A549 (cell line): ENCODE results near the gene NDUFS3. TPM values are rescaled to one million over a fixed set of nuclear protein-coding genes. Genes with fewer than 3 reads are reported as not detected.
A peak's percentile ranks its signal among the peaks of the same experiment; 100 is the strongest.

Experiments
- BHLHE40 ChIP-seq: IDR thresholded peaks from 2 replicates; pipeline ENCODE4 v1.6.1; 2012; ENCODE audit warnings: low read depth, low read length, inconsistent platforms
- CBX2 ChIP-seq: fragments of 200-600 bp; sonication (generic); IDR thresholded peaks from 2 replicates; pipeline ENCODE4 v1.6.1; 2016; ENCODE audit warnings: low read depth, mild to moderate bottlenecking, borderline replicate concordance
- CEBPB ChIP-seq, 2 experiments: fragments of >200 bp in 1 of 2; sonication (Bioruptor Twin) in 1 of 2; formaldehyde crosslinking in 1 of 2; IDR thresholded peaks; 2 replicates each; pipeline ENCODE4 v1.6.1; 2012 to 2016
- CHD2 ChIP-seq: fragments of 150-350 bp; IDR thresholded peaks from 2 replicates; pipeline ENCODE4 v1.6.1; 2014; ENCODE audit warnings: low read length; ENCODE audit not compliant: partially characterized antibody
- EHF ChIP-seq: fragments of 250-450 bp; sonication (Bioruptor Pico); IDR thresholded peaks from 2 replicates; pipeline ENCODE4 v1.5.0; 2020; ENCODE audit warnings: mild to moderate bottlenecking
- EHMT2 ChIP-seq: fragments of 200-600 bp; sonication (generic); IDR thresholded peaks from 2 replicates; pipeline ENCODE4 v1.6.1; 2016; ENCODE audit warnings: antibody characterized with exemption, low read depth, mild to moderate bottlenecking, moderate library complexity
- ESRRA ChIP-seq: fragments of 150-350 bp; IDR thresholded peaks from 2 replicates; pipeline ENCODE4 v1.6.1; 2014; ENCODE audit warnings: mild to moderate bottlenecking, low read length, borderline replicate concordance
- FOSB ChIP-seq: fragments of 250-450 bp; sonication (Bioruptor Pico); IDR thresholded peaks from 2 replicates; pipeline ENCODE4 v1.5.0; 2020; ENCODE audit warnings: mild to moderate bottlenecking, moderate library complexity
- FOSL2 ChIP-seq, 2 experiments: fragments of 450-650 bp in 1 of 2; fragments of >200 bp in 1 of 2; sonication (Bioruptor Twin) in 1 of 2; formaldehyde crosslinking; IDR thresholded peaks; 2 replicates each; pipeline versions ENCODE4 v1.5.0 to v1.6.1; 2016 to 2020; ENCODE audit warnings: mild to moderate bottlenecking in 1 of 2, moderate library complexity in 1 of 2
- FOXS1 ChIP-seq: fragments of 250-450 bp; sonication (Bioruptor Pico); IDR thresholded peaks from 2 replicates; pipeline ENCODE4 v1.5.0; 2020; ENCODE audit warnings: mild to moderate bottlenecking, moderate library complexity
- GATA3 ChIP-seq: IDR thresholded peaks from 2 replicates; pipeline ENCODE4 v1.6.1; 2012; ENCODE audit warnings: borderline replicate concordance
- HDAC2 ChIP-seq: fragments of 200-600 bp; sonication (generic); IDR thresholded peaks from 2 replicates; pipeline ENCODE4 v1.6.1; 2016
- HEYL ChIP-seq: fragments of 250-450 bp; sonication (Bioruptor Pico); IDR thresholded peaks from 2 replicates; pipeline ENCODE4 v1.8.0; 2021; ENCODE audit warnings: mild to moderate bottlenecking, moderate library complexity
- JUNB ChIP-seq: fragments of >200 bp; sonication (Bioruptor Twin); formaldehyde crosslinking; IDR thresholded peaks from 2 replicates; pipeline ENCODE4 v1.6.1; 2016
- MAZ ChIP-seq: fragments of 150-350 bp; IDR thresholded peaks from 2 replicates; pipeline ENCODE4 v1.6.1; 2014; ENCODE audit warnings: antibody characterized with exemption, low read depth, low read length, borderline replicate concordance
- MYC ChIP-seq: IDR thresholded peaks from 2 replicates; pipeline ENCODE4 v1.6.1; 2012; ENCODE audit warnings: mild to moderate bottlenecking, inconsistent platforms, low read length, improper control_type of control experiment, borderline replicate concordance
- NFE2L2 ChIP-seq: fragments of 150-350 bp; conservative IDR thresholded peaks from 2 replicates; pipeline ENCODE4 v1.6.1; 2014; ENCODE audit warnings: low read length
- NR3C1 ChIP-seq: fragments of >200 bp; sonication (Bioruptor Twin); formaldehyde crosslinking; IDR thresholded peaks from 3 replicates; pipeline ENCODE4 v1.6.1; 2017
- PHF8 ChIP-seq: fragments of 200-600 bp; sonication (generic); IDR thresholded peaks from 2 replicates; pipeline ENCODE4 v1.6.1; 2016; ENCODE audit warnings: low read depth, mild to moderate bottlenecking, antibody characterized with exemption, moderate library complexity, borderline replicate concordance
- POLR2A ChIP-seq: IDR thresholded peaks from 2 replicates; pipeline ENCODE4 v1.6.1; 2012; ENCODE audit warnings: mild to moderate bottlenecking, low read length
- POLR2AphosphoS2 ChIP-seq: conservative IDR thresholded peaks from 2 replicates; pipeline ENCODE4 v1.6.1; 2012; ENCODE audit warnings: low read length, improper control_type of control experiment, inconsistent platforms
- RAD21 ChIP-seq, 2 experiments: fragments of >200 bp in 1 of 2; sonication (Bioruptor Twin) in 1 of 2; formaldehyde crosslinking in 1 of 2; IDR thresholded peaks in 1 of 2; conservative IDR thresholded peaks in 1 of 2; 2 replicates in 1 of 2; 3 replicates in 1 of 2; pipeline ENCODE4 v1.6.1; 2012 to 2018; ENCODE audit warnings: inconsistent platforms in 1 of 2
- RARB ChIP-seq: fragments of 250-450 bp; sonication (Bioruptor Pico); IDR thresholded peaks from 2 replicates; pipeline ENCODE4 v1.8.0; 2021; ENCODE audit warnings: mild to moderate bottlenecking, moderate library complexity
- RFX5 ChIP-seq: fragments of 450-650 bp; IDR thresholded peaks from 2 replicates; pipeline ENCODE4 v1.7.1; 2014; ENCODE audit warnings: antibody characterized with exemption, mild to moderate bottlenecking, moderate library complexity
- RNF2 ChIP-seq: fragments of 200-600 bp; sonication (generic); IDR thresholded peaks from 2 replicates; pipeline ENCODE4 v1.6.1; 2016; ENCODE audit warnings: low read depth, mild to moderate bottlenecking, antibody characterized with exemption, moderate library complexity, borderline replicate concordance
- SREBF2 ChIP-seq: fragments of 450-650 bp; IDR thresholded peaks from 2 replicates; pipeline ENCODE4 v1.6.1; 2014; ENCODE audit warnings: mild to moderate bottlenecking, moderate library complexity
- TFCP2L1 ChIP-seq: fragments of 250-450 bp; sonication (Bioruptor Pico); IDR thresholded peaks from 2 replicates; pipeline ENCODE4 v1.5.0; 2021; ENCODE audit warnings: mild to moderate bottlenecking
- ZC3H11A ChIP-seq: fragments of 450-650 bp; IDR thresholded peaks from 2 replicates; pipeline ENCODE4 v1.6.1; 2014; ENCODE audit warnings: antibody characterized with exemption, mild to moderate bottlenecking
- ZFP36 ChIP-seq: fragments of 450-650 bp; IDR thresholded peaks from 2 replicates; pipeline ENCODE4 v1.6.1; 2014; ENCODE audit warnings: borderline replicate concordance; ENCODE audit not compliant: partially characterized antibody
- ZNF302 ChIP-seq: fragments of 250-450 bp; sonication (Bioruptor Pico); IDR thresholded peaks from 2 replicates; pipeline ENCODE4 v1.9.0; 2021; ENCODE audit warnings: inconsistent platforms, mild to moderate bottlenecking, moderate library complexity
- polyA plus RNA-seq, 4 experiments: library from polyadenylated mRNA; depleted of rRNA in 3 of 4; stranded (reverse); fragments of >200 nt; fragmentation: RNase III in 1 of 4; extraction: RNeasy Plus Mini Kit Qiagen cat#74134 plus additional on column Dnase treatment in 1 of 4; gene quantifications; 2 replicates in 3 of 4; 3 replicates in 1 of 4; pipeline ENCODE4 v1.2.3, GENCODE V29; 2011 to 2017
- TF ChIP-seq, protein P1 (sequence below): IDR thresholded peaks from 2 replicates; pipeline ENCODE4 v1.6.1; 2012
- TF ChIP-seq, protein P2 (sequence below): IDR thresholded peaks from 2 replicates; pipeline ENCODE4 v1.6.1; 2012
- TF ChIP-seq, protein P3 (sequence below): fragments of >200 bp; sonication (Bioruptor Twin); formaldehyde crosslinking; IDR thresholded peaks from 3 replicates; pipeline ENCODE4 v1.5.1; 2016
- TF ChIP-seq, protein P4 (sequence below): fragments of 450-650 bp; IDR thresholded peaks from 2 replicates; pipeline ENCODE4 v1.6.1; 2014; ENCODE audit warnings: antibody characterized with exemption
- TF ChIP-seq, protein P5 (sequence below): fragments of 250-450 bp; sonication (Bioruptor Pico); IDR thresholded peaks from 2 replicates; pipeline ENCODE4 v1.5.0; 2021; ENCODE audit warnings: mild to moderate bottlenecking, moderate library complexity, borderline replicate concordance

NDUFS3 gene
- polyA plus RNA-seq, 2 of the 4 experiments (the other 2 are of a cell fraction), result 142 to 156 TPM

DNA sequence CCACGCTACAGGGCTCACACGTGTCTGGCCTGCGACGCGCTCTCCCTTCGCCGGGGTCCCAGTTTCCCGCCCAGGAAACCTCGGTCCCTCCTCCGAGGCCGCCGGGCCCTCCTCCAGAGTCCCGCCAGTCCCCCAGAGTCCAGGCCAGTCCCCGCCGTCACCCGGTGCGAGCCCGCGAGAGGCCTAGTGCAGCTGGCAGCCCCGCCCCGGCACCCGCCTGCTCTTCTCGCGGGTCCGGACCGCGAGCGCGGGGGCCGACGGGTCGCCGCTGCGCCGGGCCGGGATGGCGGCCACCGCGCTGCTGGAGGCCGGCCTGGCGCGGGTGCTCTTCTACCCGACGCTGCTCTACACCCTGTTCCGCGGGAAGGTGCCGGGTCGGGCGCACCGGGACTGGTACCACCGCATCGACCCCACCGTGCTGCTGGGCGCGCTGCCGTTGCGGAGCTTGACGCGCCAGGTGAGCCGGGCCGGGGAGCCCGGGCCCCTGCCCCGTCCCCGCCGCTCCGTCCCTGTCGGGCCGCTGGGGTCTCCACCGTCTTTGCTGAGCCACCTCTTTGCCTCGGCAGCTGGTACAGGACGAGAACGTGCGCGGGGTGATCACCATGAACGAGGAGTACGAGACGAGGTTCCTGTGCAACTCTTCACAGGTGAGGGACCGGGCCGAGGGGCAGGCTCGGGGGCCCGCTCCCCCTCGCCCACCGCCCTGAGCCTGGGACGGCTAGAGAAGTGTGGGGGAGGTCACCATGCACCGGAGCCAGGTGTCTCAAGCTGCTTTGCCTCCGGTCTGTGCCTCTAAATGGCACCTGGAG lies 13.3 kb upstream of the NDUFS3 start, which contains the start of gene PTPMT1 (continued):
- TF ChIP-seq EHF (CRISPR knock-in tag) (peak; percentile 82; the same call in 1 of the 2 replicates), BHLHE40 (no peak), EHMT2 (no peak), POLR2AphosphoS2 (no peak), GATA3 (no peak), RNF2 (no peak), SREBF2 (no peak), ESRRA (no peak), ZFP36 (no peak), NFE2L2 (no peak), RARB (CRISPR knock-in tag) (no peak), FOXS1 (CRISPR knock-in tag) (0 out of 2 replicates have a peak, but pooled peaks have one; percentile 39), MYC (no peak), POLR2A (peak; percentile 87), PHF8 (peak; percentile 97), MAZ (no peak), FOSB (no peak), HEYL (CRISPR knock-in tag) (no peak), FOSL2 (IDR thresholded peaks at IDR 0.05) (no peak), FOSL2 (CRISPR knock-in tag; IDR thresholded peaks at IDR 0.05) (no peak), ZNF302 (CRISPR knock-in tag) (no peak), RFX5 (no peak), NR3C1 (no peak), RAD21 (conservative IDR thresholded peaks at IDR 0.05 in 1 of 2, IDR thresholded peaks at IDR 0.05 in 1 of 2) (no peak), HDAC2 (no peak), CHD2 (peak; percentile 76), ZC3H11A (no peak), CEBPB (IDR thresholded peaks at IDR 0.05) (no peak), CBX2 (no peak), JUNB (no peak), TFCP2L1 (no peak)
- TF ChIP-seq, protein P1, sequence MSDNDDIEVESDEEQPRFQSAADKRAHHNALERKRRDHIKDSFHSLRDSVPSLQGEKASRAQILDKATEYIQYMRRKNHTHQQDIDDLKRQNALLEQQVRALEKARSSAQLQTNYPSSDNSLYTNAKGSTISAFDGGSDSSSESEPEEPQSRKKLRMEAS, result peak; percentile 94
- TF ChIP-seq, protein P2, sequence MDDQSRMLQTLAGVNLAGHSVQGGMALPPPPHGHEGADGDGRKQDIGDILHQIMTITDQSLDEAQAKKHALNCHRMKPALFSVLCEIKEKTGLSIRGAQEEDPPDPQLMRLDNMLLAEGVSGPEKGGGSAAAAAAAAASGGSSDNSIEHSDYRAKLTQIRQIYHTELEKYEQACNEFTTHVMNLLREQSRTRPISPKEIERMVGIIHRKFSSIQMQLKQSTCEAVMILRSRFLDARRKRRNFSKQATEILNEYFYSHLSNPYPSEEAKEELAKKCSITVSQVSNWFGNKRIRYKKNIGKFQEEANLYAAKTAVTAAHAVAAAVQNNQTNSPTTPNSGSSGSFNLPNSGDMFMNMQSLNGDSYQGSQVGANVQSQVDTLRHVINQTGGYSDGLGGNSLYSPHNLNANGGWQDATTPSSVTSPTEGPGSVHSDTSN, result no peak
- TF ChIP-seq, protein P3, sequence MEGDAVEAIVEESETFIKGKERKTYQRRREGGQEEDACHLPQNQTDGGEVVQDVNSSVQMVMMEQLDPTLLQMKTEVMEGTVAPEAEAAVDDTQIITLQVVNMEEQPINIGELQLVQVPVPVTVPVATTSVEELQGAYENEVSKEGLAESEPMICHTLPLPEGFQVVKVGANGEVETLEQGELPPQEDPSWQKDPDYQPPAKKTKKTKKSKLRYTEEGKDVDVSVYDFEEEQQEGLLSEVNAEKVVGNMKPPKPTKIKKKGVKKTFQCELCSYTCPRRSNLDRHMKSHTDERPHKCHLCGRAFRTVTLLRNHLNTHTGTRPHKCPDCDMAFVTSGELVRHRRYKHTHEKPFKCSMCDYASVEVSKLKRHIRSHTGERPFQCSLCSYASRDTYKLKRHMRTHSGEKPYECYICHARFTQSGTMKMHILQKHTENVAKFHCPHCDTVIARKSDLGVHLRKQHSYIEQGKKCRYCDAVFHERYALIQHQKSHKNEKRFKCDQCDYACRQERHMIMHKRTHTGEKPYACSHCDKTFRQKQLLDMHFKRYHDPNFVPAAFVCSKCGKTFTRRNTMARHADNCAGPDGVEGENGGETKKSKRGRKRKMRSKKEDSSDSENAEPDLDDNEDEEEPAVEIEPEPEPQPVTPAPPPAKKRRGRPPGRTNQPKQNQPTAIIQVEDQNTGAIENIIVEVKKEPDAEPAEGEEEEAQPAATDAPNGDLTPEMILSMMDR, result no peak
- TF ChIP-seq, protein P4, sequence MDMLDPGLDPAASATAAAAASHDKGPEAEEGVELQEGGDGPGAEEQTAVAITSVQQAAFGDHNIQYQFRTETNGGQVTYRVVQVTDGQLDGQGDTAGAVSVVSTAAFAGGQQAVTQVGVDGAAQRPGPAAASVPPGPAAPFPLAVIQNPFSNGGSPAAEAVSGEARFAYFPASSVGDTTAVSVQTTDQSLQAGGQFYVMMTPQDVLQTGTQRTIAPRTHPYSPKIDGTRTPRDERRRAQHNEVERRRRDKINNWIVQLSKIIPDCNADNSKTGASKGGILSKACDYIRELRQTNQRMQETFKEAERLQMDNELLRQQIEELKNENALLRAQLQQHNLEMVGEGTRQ, result no peak
- TF ChIP-seq, protein P5, sequence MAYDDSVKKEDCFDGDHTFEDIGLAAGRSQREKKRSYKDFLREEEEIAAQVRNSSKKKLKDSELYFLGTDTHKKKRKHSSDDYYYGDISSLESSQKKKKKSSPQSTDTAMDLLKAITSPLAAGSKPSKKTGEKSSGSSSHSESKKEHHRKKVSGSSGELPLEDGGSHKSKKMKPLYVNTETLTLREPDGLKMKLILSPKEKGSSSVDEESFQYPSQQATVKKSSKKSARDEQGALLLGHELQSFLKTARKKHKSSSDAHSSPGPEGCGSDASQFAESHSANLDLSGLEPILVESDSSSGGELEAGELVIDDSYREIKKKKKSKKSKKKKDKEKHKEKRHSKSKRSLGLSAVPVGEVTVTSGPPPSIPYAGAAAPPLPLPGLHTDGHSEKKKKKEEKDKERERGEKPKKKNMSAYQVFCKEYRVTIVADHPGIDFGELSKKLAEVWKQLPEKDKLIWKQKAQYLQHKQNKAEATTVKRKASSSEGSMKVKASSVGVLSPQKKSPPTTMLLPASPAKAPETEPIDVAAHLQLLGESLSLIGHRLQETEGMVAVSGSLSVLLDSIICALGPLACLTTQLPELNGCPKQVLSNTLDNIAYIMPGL (CRISPR knock-in tag), result no peak
